ENCODE results near the gene NFIB. TPM values are rescaled to one million over a fixed set of nuclear protein-coding genes. Genes with fewer than 3 reads are reported as not detected.
A peak's percentile ranks its signal among the peaks of the same experiment; 100 is the strongest.

Gene NFIB
- total and polyA plus RNA-seq, 8 donors = 8.9 to 65.0 (median 45.7) TPM

DNA sequence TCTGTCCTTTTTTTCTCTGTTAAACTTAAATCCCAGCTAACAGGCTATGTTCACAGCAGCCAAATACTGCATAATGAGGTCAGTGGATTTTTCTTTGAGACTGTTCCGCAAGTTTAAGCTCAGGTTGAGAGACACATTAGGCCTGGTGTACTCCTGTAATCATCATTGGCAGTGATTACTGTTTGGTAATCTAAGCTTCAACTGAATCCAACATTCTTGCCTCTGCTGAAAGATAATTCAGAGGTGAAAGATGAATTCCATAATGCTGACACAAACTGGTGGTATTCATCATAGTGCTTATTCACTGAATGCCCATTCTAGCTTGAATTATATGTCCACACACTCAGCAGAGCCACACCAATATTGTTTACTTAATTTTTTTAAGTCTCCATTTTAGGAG is 108.5 kb downstream of the NFIB start:
- ATAC-seq (peak in 3 of 4 donors; percentile 32 to 45 (median 43)), FAIRE-seq (peak; percentile 64), DNase-seq (no peak)
- Histone ChIP-seq H3K9me3 (no peaks in the 10 kb centered on the region), H3K27ac (peak overlapping the region in 2 of 4 donors; percentile 57 to 64), H3K36me3 (no peaks in the 10 kb centered on the region), H3K4me3 (no peak overlapping the region), H3K27me3 (no peaks in the 10 kb centered on the region), H3K4me1 (peaks cover 48 to 59% (median 57%) of the 10 kb centered on the region in 3 donors)
- TF ChIP-seq, protein P1, sequence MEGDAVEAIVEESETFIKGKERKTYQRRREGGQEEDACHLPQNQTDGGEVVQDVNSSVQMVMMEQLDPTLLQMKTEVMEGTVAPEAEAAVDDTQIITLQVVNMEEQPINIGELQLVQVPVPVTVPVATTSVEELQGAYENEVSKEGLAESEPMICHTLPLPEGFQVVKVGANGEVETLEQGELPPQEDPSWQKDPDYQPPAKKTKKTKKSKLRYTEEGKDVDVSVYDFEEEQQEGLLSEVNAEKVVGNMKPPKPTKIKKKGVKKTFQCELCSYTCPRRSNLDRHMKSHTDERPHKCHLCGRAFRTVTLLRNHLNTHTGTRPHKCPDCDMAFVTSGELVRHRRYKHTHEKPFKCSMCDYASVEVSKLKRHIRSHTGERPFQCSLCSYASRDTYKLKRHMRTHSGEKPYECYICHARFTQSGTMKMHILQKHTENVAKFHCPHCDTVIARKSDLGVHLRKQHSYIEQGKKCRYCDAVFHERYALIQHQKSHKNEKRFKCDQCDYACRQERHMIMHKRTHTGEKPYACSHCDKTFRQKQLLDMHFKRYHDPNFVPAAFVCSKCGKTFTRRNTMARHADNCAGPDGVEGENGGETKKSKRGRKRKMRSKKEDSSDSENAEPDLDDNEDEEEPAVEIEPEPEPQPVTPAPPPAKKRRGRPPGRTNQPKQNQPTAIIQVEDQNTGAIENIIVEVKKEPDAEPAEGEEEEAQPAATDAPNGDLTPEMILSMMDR (IDR thresholded peaks at IDR 0.05) = no peak
- intact Hi-C loops (cut with DNase I) = no loop called here
- WGBS, 2 donors = 21 to 31% methylated on average over 1 of the region's 1 CpG

DNA sequence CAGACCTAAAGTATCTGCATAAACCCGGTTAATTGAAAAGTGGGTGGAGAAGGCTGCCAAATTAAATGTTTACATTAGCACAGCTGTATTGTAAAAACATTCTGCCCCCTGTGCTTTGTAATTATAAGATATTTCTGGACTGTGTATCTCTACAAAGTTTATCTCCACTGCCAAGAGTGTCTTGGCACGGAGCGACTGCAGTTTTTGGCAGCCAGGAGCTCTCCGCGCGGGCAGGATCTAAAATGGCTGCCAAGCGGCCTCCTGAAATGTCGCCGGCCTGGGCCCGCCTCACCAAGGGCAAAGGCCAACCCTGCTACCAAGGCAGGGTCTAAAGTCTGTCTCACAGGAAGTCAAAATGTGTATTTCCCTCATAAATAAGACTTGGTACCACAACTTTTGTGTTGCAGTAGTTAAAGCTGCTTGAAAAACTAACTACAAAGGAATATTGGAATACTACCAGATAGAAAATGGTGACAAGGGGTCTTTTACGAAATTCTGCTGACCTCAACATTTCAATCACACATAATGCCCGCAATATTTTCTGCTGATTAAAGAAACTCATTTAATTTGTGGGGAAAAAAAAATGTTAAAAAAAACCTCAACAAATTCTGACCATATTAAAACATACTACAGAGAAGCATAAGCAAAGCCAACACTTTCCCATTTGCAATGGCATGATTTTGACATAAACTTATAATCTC is 110.4 kb downstream of the NFIB start:
- 10% methylated on average over 12 of the region's 12 CpGs for WGBS, 2 donors
- Histone ChIP-seq H3K4me1 (peaks cover 41 to 50% (median 48%) of the 10 kb centered on the region in 3 donors), H3K27me3 (no peaks in the 10 kb centered on the region), H3K27ac (peak overlapping the region; percentile 40 to 77 (median 51)), H3K9me3 (no peaks in the 10 kb centered on the region), H3K4me3 (no peak overlapping the region), H3K36me3 (no peaks in the 10 kb centered on the region)
- peak; percentile 61 for FAIRE-seq
- intact Hi-C loops (cut with DNase I) = no loop called here
- peak; percentile 74 to 89 (median 80) for ATAC-seq
- peak; percentile 76 to 88 (median 81) for DNase-seq
- TF ChIP-seq, protein P1 (IDR thresholded peaks at IDR 0.05) = no peak

DNA sequence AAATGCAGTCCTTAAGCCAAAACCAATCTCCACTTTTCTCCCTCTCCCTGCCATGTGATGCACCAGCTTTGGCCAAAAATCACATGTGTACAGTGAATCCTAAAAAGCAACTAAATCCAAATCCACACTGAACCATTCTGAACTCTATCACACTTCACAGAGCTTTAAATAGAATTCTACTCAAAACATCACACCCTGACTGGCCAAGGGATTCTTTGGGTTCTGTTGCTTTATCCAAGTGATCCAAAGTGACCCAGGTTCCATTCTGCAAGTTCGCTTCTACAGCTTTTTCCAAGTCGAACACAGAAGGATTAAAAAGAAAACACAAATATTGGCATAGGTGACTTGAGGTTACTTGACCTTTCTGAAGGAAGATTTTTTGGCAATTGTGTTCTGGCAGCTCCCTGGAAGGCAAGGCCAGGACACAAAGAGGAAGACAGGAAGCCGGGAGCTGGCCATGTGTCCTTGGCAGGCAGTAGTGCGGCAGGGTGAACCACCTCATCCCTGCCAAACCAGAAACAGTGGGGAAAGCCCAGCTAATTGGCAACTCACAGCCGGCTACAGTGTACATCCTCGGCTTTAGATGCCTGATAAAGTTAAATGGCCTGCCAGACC is 115.0 kb downstream of the NFIB start:
- peak overlapping the region in 2 of 4 donors; percentile 34 to 58 for H3K27ac ChIP-seq

DNA sequence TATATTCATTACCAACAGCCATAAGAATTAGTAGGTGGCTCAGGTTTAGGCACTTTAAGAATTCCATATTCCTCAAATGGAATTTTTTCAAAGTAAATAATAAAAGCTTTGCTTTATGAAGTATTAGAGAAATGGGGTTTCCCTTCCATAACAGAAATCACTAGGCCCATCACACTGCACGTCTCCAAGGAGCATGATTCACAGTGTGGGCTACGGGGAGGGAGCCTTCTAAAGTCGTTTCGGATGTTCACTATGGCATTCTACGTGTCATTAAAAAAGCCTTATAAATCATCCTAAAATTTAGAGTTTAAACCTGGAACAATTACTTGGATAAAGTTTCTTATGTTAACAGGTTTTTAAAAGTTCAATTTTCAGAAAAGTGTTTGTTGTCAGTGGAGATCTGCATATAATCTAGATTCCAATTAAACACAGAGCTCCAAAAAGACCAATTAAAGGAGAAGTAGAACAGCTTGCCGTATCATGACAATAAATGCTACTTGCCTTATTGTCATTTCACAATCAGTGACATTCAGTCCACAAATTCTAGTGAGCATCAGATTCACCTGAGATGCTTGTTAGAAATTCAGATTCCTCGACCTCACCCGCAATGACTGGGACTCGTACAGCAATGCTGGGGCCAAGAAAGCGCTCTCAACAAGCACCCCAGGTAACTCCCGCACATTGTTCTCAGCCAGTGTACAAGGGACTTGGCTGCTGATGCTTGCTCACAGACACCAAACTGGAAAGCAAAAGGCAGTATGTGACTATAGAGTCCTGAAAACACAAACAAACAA is 115.7 kb downstream of the NFIB start:
- no peaks in the 10 kb centered on the region for H3K9me3 ChIP-seq
- TF ChIP-seq, protein P1 (IDR thresholded peaks at IDR 0.05) = no peak
- ATAC-seq (peak in 1 of 4 donors; percentile 4), FAIRE-seq (no peak), DNase-seq (no peak)
- 88 to 90% methylated on average over 11 of the region's 11 CpGs for WGBS, 2 donors
- no peaks in the 10 kb centered on the region for H3K27me3 ChIP-seq
- intact Hi-C loops (cut with DNase I) = no loop called here
- peak overlapping the region in 2 of 4 donors; percentile 34 to 58 for H3K27ac ChIP-seq
- peaks cover 20 to 33% (median 32%) of the 10 kb centered on the region in 3 donors for H3K4me1 ChIP-seq
- H3K4me3 ChIP-seq = no peak overlapping the region
- H3K36me3 ChIP-seq = no peaks in the 10 kb centered on the region

More for the DNA sequence above, 115.0 kb downstream of the NFIB start:
- ATAC-seq (peak; percentile 70 to 87 (median 79)), DNase-seq (peak in 5 of 6 donors; percentile 51 to 68 (median 52)), FAIRE-seq (no peak)
- no peak overlapping the region for H3K4me3 ChIP-seq
- TF ChIP-seq, protein P1 (IDR thresholded peaks at IDR 0.05) = no peak
- H3K4me1 ChIP-seq = peaks cover 26 to 33% (median 32%) of the 10 kb centered on the region in 3 donors
- 10% methylated on average over 6 of the region's 6 CpGs for WGBS, 2 donors
- intact Hi-C loops (cut with DNase I) = no loop called here
- H3K27me3 ChIP-seq = no peaks in the 10 kb centered on the region
- H3K36me3 ChIP-seq = no peaks in the 10 kb centered on the region
- H3K9me3 ChIP-seq = no peaks in the 10 kb centered on the region

Data from pancreas (tissue), 10 donors.